ENCODE measurements around the gene ZW10.

DNA sequence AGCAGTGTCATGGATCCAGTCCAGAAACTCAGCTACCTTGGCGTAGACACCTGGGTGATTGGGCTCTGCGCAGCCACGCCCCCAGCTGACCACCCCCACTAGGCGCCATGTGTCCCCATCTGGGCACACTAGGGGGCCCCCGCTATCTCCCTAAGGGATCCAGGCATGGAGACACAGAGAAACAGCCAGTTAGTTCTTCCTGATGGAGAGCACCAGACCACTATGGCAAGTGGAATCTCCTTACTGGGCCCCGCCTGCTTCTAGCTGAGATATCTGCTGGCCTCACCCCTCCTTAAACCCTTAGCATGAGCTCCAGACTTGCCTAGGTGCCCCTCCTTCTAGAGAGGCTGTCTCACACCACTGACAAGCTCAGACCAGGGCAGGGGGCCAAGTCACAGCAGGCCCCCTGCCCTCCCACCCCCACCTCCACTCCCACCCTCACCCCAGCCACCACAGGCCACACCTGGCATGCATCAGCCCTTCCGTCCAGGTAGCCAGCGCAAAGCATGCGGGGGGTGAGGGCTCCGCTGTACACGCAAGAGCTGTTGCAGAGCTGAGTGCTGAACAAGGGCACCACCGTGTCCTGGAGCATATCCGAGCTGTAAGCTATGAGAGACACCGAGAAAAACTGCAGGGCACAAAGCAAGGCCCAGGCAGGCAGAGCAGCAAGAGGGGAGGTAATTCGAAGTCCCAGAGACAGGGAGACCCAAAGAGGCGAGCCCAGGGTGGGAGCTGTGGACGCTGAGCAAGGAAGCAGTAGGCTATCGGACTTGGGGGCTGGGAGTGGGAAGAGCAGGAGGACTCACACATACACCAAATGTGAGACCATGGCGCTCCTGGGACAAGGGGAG lies 83.5 kb downstream of the ZW10 start:
- TF ChIP-seq, protein P1, sequence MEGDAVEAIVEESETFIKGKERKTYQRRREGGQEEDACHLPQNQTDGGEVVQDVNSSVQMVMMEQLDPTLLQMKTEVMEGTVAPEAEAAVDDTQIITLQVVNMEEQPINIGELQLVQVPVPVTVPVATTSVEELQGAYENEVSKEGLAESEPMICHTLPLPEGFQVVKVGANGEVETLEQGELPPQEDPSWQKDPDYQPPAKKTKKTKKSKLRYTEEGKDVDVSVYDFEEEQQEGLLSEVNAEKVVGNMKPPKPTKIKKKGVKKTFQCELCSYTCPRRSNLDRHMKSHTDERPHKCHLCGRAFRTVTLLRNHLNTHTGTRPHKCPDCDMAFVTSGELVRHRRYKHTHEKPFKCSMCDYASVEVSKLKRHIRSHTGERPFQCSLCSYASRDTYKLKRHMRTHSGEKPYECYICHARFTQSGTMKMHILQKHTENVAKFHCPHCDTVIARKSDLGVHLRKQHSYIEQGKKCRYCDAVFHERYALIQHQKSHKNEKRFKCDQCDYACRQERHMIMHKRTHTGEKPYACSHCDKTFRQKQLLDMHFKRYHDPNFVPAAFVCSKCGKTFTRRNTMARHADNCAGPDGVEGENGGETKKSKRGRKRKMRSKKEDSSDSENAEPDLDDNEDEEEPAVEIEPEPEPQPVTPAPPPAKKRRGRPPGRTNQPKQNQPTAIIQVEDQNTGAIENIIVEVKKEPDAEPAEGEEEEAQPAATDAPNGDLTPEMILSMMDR (IDR thresholded peaks at IDR 0.05; ENCODE audit: poor library complexity, severe bottlenecking), result no peak
- TF ChIP-seq TAF1 (IDR thresholded peaks at IDR 0.05; ENCODE audit: low read depth) (no peak), EZH2 (IDR thresholded peaks at IDR 0.05; ENCODE audit: borderline replicate concordance, insufficient read depth, low read length, poor library complexity, severe bottlenecking) (no peak)
